GM23248 (cell line): ENCODE data around the gene PODXL. TPM values are rescaled to one million over a fixed set of nuclear protein-coding genes. Genes with fewer than 3 reads are reported as not detected.

Source experiments
- DNase-seq: peaks from one replicate; pipeline ENCODE4 v3.0.0-alpha.2; 2015
- H2AFZ ChIP-seq: fragments of 200-600 bp; sonication (generic); 2 replicates; pipeline ENCODE4 v1.6.1; 2016; ENCODE audit warnings: antibody characterized with exemption
- H3F3A ChIP-seq: fragments of 200-600 bp; sonication (generic); 2 replicates; pipeline ENCODE4 v1.6.1; 2016; ENCODE audit warnings: mild to moderate bottlenecking, antibody characterized with exemption, mixed run types; ENCODE audit not compliant: insufficient read depth
- H3K27ac ChIP-seq: fragments of 200-600 bp; sonication (generic); 2 replicates; pipeline ENCODE4 v1.5.1; 2016; ENCODE audit warnings: mild to moderate bottlenecking
- H3K27me3 ChIP-seq: fragments of 200-600 bp; sonication (generic); replicated peaks from 2 replicates; pipeline ENCODE4 v1.6.1; 2016; ENCODE audit warnings: mild to moderate bottlenecking; ENCODE audit not compliant: insufficient read depth
- H3K36me3 ChIP-seq: fragments of 200-600 bp; sonication (generic); 2 replicates; pipeline ENCODE4 v1.6.1; 2016; ENCODE audit warnings: low read depth, mild to moderate bottlenecking
- H3K4me1 ChIP-seq: fragments of 200-600 bp; sonication (generic); 2 replicates; pipeline ENCODE4 v1.6.1; 2016; ENCODE audit warnings: mild to moderate bottlenecking; ENCODE audit not compliant: insufficient read depth
- H3K4me2 ChIP-seq: fragments of 200-600 bp; sonication (generic); one replicate; pipeline ENCODE4 v1.6.1; 2016; ENCODE audit warnings: mild to moderate bottlenecking; ENCODE audit not compliant: unreplicated experiment
- H3K4me3 ChIP-seq: fragments of 200-600 bp; sonication (generic); 2 replicates; pipeline ENCODE4 v1.5.1; 2016; ENCODE audit warnings: mild to moderate bottlenecking
- H3K79me2 ChIP-seq: fragments of 200-600 bp; sonication (generic); 2 replicates; pipeline ENCODE4 v1.6.1; 2016; ENCODE audit warnings: mild to moderate bottlenecking; ENCODE audit not compliant: insufficient read depth
- H3K9ac ChIP-seq: fragments of 200-600 bp; sonication (generic); 2 replicates; pipeline ENCODE4 v1.6.1; 2016; ENCODE audit warnings: mild to moderate bottlenecking
- H3K9me2 ChIP-seq: fragments of 200-600 bp; sonication (generic); 2 replicates; pipeline ENCODE4 v1.6.1; 2016; ENCODE audit warnings: mixed run types, mild to moderate bottlenecking, moderate library complexity; ENCODE audit not compliant: insufficient read depth
- H3K9me3 ChIP-seq: fragments of 200-600 bp; sonication (generic); one replicate; pipeline ENCODE4 v1.6.1; 2017; ENCODE audit warnings: low read depth
- H4K20me1 ChIP-seq: fragments of 200-600 bp; sonication (generic); 2 replicates; pipeline ENCODE4 v1.6.0; 2016; ENCODE audit not compliant: insufficient read depth
- EZH2 ChIP-seq: fragments of 200-600 bp; sonication (generic); IDR thresholded peaks from 2 replicates; pipeline ENCODE4 v1.6.1; 2018; ENCODE audit warnings: antibody characterized with exemption, mild to moderate bottlenecking; ENCODE audit not compliant: insufficient read depth, poor library complexity, severe bottlenecking
- EZH2phosphoT487 ChIP-seq: fragments of 200-600 bp; sonication (generic); IDR thresholded peaks from 2 replicates; pipeline ENCODE4 v1.6.1; 2018; ENCODE audit warnings: antibody characterized with exemption, moderate library complexity, mild to moderate bottlenecking, low read depth; ENCODE audit not compliant: insufficient read depth
- WGBS, 2 experiments: methylation state at CpG; one replicate each; pipeline ENCODE4 v1.1.6; 2015 to 2017; ENCODE audit warnings: low lambda C conversion rate in 2 of 2, low coverage in 1 of 2; ENCODE audit errors: missing lambda C conversion rate in 2 of 2; 5-methylcytosine and 5-hydroxymethylcytosine counted together
- in situ Hi-C: fragments of 300-500 bp; cut with MboI; formaldehyde crosslinking; loops from 2 replicates; pipeline ENCODE4 v1.15.0; 2020
- polyA plus RNA-seq: library from polyadenylated mRNA; unstranded; fragments of >200 nt; fragmentation: Nextera tagmentation; extraction: Ambion mirVana; gene quantifications from 2 replicates; pipeline ENCODE4 v1.2.1, GENCODE V29; 2016
- total RNA-seq: library from RNA; depleted of rRNA; stranded (reverse); fragments of >200 nt; shearing (Covaris generic); gene quantifications from 2 replicates; pipeline ENCODE4 v1.2.3, GENCODE V29; 2014

The PODXL gene
- total and polyA plus RNA-seq, 2 experiments from 2014 or later, result 33.6 to 50.1 TPM

DNA sequence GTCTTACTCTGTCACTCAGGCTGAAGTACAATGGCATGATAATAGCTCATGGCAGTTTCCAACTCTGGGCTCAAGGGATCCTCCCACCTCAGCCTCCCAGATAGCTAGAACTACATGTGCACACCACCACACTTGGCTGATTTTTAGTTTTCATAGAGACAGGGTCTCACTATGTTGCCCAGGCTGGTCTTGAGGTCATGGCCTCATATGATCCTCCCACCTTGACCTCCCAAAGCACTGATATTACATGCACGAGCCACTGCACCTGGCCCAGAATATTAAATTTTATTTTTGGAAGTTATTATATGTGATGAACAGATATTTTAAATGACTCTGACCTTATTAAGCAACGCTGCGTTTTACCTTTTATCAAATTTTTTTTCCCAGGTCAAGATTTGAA, 94.4 kb downstream of the PODXL start:
- in situ Hi-C loops, result no loop called here
- Histone ChIP-seq H4K20me1 (no peaks in the 10 kb centered on the region), H3K9me3 (no peaks in the 10 kb centered on the region)

DNA sequence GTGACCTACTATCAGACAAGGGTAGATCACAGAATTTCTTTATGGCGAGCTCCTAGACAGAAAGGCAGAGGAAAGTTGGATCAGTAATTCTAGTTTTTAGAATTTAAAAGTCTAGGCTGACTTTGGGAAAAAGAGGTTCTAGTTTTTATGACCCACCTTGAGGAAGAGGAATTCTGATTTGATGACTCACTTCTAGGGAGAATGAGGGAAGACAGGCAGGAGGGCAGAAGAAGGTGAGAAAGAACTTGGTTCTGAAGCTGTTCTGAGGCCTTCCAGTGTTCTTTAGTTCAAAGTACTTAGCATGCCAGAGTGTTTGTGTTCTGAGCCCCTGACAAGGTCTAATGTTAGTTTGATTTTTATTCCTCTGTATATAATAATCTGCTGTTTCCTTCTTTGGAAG, 97.2 kb downstream of the PODXL start:
- WGBS, 2 experiments, result 97 to 100% methylated on average over 1 of the region's 1 CpG
- no peak for TF ChIP-seq EZH2
- TF ChIP-seq EZH2phosphoT487, result no peak
- Histone ChIP-seq H2AFZ (no peak overlapping the region), H3K9me3 (no peaks in the 10 kb centered on the region), H3K36me3 (peaks cover 26% of the 10 kb centered on the region), H3K27ac (no peak overlapping the region), H3K4me1 (peaks cover 3% of the 10 kb centered on the region; the same call in 1 of the 2 replicates), H3K9ac (no peak overlapping the region), H3K4me3 (no peak overlapping the region), H4K20me1 (no peaks in the 10 kb centered on the region), H3K9me2 (no peaks in the 10 kb centered on the region; the same call in 1 of the 2 replicates), H3K4me2 (no peak overlapping the region), H3F3A (peaks cover 4% of the 10 kb centered on the region; the same call in 1 of the 2 replicates), H3K27me3 (no peaks in the 10 kb centered on the region), H3K79me2 (peaks cover 28% of the 10 kb centered on the region; the same call in 1 of the 2 replicates)
- in situ Hi-C loops, result no loop called here
- DNase-seq, result peak; percentile 16

More for the DNA sequence above, 94.4 kb downstream of the PODXL start:
- no peak overlapping the region for H3K27ac ChIP-seq
- no peak overlapping the region for H2AFZ ChIP-seq
- peaks cover 4% of the 10 kb centered on the region; the same call in 1 of the 2 replicates for H3F3A ChIP-seq
- H3K79me2 ChIP-seq, result peaks cover 28% of the 10 kb centered on the region; the same call in 1 of the 2 replicates
- no peaks in the 10 kb centered on the region for H3K9me2 ChIP-seq
- peaks cover 40% of the 10 kb centered on the region for H3K36me3 ChIP-seq
- TF ChIP-seq EZH2phosphoT487 (no peak), EZH2 (no peak)
- no peak overlapping the region for H3K4me3 ChIP-seq
- H3K4me1 ChIP-seq, result peaks cover 3% of the 10 kb centered on the region; the same call in 1 of the 2 replicates
- no peaks in the 10 kb centered on the region for H3K27me3 ChIP-seq
- no peak overlapping the region for H3K9ac ChIP-seq
- DNase-seq, result no peak
- 97 to 99% methylated on average over 3 of the region's 3 CpGs for whole genome bisulfite sequencing, 2 experiments
- H3K4me2 ChIP-seq, result no peak overlapping the region

DNA sequence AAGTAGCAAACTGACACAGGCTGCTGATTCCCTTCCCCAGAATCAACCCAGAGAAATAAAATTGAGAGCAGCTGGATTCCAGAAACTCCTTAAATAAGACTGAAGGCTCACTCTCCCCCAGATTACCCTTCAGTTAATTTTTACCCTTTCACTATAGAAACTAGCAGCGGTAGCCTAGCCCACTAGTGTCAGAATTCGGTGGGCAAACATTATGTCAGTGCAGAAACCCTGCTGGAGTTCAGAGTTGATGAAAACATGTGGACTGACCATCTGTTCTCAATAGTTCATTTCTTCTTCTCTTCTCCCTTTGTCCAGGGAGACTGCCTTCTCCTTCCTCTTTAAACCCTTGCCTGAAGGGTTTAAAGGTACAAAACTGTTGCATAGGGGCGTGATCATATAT, 100.1 kb downstream of the PODXL start:
- no peaks in the 10 kb centered on the region for H4K20me1 ChIP-seq
- no peak overlapping the region for H2AFZ ChIP-seq
- in situ Hi-C loops, result no loop called here
- no peak overlapping the region for H3K9ac ChIP-seq
- peaks cover 4% of the 10 kb centered on the region; the same call in 1 of the 2 replicates for H3F3A ChIP-seq
- no peak for TF ChIP-seq EZH2
- no peak for TF ChIP-seq EZH2phosphoT487
- H3K27me3 ChIP-seq, result no peaks in the 10 kb centered on the region
- peaks cover 24% of the 10 kb centered on the region for H3K36me3 ChIP-seq
- no peaks in the 10 kb centered on the region; the same call in 1 of the 2 replicates for H3K9me2 ChIP-seq
- H3K4me1 ChIP-seq, result peaks cover 3% of the 10 kb centered on the region; the same call in 1 of the 2 replicates
- H3K4me2 ChIP-seq, result no peak overlapping the region
- H3K9me3 ChIP-seq, result no peaks in the 10 kb centered on the region
- 0 out of 2 replicates have a peak, but pooled peaks cover 16% of the 10 kb centered on the region for H3K79me2 ChIP-seq
- 82 to 86% methylated on average over 3 of the region's 3 CpGs for WGBS, 2 experiments
- DNase-seq, result no peak
- no peak overlapping the region for H3K27ac ChIP-seq
- no peak overlapping the region for H3K4me3 ChIP-seq

DNA sequence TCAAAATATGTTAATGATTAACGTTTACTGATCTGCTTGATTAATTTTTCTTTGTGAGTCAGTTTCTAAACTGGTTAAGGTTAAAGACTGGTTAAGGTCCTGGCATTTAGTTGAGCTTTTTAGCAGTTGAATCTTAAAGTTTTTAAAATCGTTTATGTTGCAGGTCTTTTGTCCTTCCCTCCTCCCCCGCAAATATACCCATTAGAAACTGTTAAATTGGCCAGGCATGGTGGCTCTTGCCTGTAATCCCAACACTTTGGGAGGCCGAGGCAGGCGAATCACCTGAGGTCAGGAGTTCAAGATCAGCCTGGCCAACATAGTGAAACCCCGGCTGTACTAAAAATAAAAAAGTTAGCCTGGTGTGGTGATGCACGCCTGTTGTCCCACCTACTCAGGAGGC, 100.9 kb downstream of the PODXL start:
- Histone ChIP-seq H3K4me2 (no peak overlapping the region), H3K4me1 (peaks cover 3% of the 10 kb centered on the region; the same call in 1 of the 2 replicates), H3K9me2 (no peaks in the 10 kb centered on the region; the same call in 1 of the 2 replicates), H3K4me3 (no peak overlapping the region), H3K36me3 (peaks cover 24% of the 10 kb centered on the region; the same call in 1 of the 2 replicates), H3K9me3 (no peaks in the 10 kb centered on the region), H3K79me2 (peaks cover 16% of the 10 kb centered on the region; the same call in 1 of the 2 replicates), H3K9ac (no peak overlapping the region), H2AFZ (no peak overlapping the region), H4K20me1 (no peaks in the 10 kb centered on the region), H3F3A (peaks cover 4% of the 10 kb centered on the region; the same call in 1 of the 2 replicates), H3K27me3 (no peaks in the 10 kb centered on the region), H3K27ac (no peak overlapping the region)
- TF ChIP-seq EZH2, result no peak
- TF ChIP-seq EZH2phosphoT487, result no peak
- in situ Hi-C loops, result no loop called here
- no peak for DNase-seq
- WGBS, 2 experiments, result 72 to 73% methylated on average over 7 of the region's 7 CpGs
